ENCODE data around the gene ZCCHC2.

The ZCCHC2 gene

DNA sequence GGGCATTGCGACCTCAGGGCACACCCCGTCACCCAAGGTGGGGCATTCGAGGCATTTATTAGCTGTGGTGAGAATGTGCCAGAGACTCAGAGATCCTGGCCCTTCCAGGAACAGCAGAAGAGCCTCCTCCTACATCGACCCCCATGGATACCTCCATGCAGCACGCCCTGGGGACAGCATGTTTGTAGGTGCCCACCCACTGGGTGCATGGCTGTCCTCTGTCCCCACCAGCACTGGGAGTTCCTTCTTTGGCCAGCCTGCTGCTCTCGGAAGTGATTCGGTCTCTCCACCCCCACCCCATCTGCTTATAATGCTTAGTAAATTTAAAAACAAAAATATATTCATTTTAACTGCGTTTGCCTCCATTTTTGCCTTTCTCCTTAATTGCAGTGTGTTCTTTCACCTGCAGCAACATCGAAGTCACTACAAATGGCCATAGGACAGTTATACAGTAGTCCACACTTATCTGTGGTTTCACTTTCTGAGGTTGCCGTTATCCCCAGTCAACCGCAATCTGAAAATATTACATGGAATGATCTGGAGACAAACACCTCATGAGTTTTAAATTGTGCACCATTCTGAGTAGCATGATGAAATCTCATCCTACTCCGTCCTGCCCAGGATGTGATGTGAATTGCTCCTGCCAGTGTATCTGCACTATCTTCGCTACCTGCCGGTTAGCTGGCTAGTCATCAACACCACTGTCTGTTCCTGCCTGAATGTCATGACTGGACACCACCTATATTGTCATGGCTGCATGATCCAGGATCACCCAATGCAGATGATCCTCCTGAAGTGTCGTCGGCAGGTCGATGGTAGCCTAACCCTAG is 29.6 kb upstream of the ZCCHC2 start:
- H2BK120ac ChIP-seq (ENCODE audit: insufficient read depth, low read length, poor library complexity) = no peak overlapping the region
- DNase-seq = no peak
- no peak overlapping the region for H2BK12ac ChIP-seq (ENCODE audit: low read length)
- H2BK5ac ChIP-seq (ENCODE audit: low read depth, low read length, poor library complexity) = no peak overlapping the region
- no peak overlapping the region for H2AFZ ChIP-seq (ENCODE audit: insufficient read depth, low read length, poor library complexity)
- H3K9ac ChIP-seq (ENCODE audit: low read length) = no peak overlapping the region
- H3K79me2 ChIP-seq (ENCODE audit: control insufficient read depth, insufficient read depth, low read length, poor library complexity) = no peaks in the 10 kb centered on the region
- WGBS (ENCODE audit: extremely low coverage, insufficient coverage, insufficient read length) = no CpG with 5 or more reads among the region's 17 CpGs
- H3K36me3 ChIP-seq (ENCODE audit: control insufficient read depth in 1 of 2, insufficient read depth in 2 of 2, low read length in 2 of 2) = no peaks in the 10 kb centered on the region
- H3K14ac ChIP-seq (ENCODE audit: low read length) = no peak overlapping the region
- no peak overlapping the region for H2AK5ac ChIP-seq (ENCODE audit: low read length)
- no peak overlapping the region for H3K27ac ChIP-seq (ENCODE audit: low read depth, low read length)
- no peaks in the 10 kb centered on the region for H3K27me3 ChIP-seq (ENCODE audit: insufficient read depth, low read length)
- no peaks in the 10 kb centered on the region for H3K4me1 ChIP-seq (ENCODE audit: control insufficient read depth in 1 of 2, insufficient read depth in 2 of 2, low read length in 2 of 2)
- H3K18ac ChIP-seq (ENCODE audit: low read length) = no peak overlapping the region
- H4K12ac ChIP-seq (ENCODE audit: low read depth, low read length) = no peak overlapping the region
- no peak overlapping the region for H3K4ac ChIP-seq (ENCODE audit: low read depth, low read length)
- H3K4me3 ChIP-seq (ENCODE audit: low read depth, low read length) = no peak overlapping the region
- H3K9me3 ChIP-seq (ENCODE audit: insufficient read depth, low read depth, low read length) = no peaks in the 10 kb centered on the region
- no peak overlapping the region for H3K23ac ChIP-seq (ENCODE audit: low read length)
- H4K8ac ChIP-seq (ENCODE audit: low read depth, low read length) = no peak overlapping the region
- no peak overlapping the region for H4K91ac ChIP-seq (ENCODE audit: low read depth, low read length)
- H3K4me2 ChIP-seq (ENCODE audit: low read length) = no peak overlapping the region
- H3K79me1 ChIP-seq (ENCODE audit: low read length) = no peaks in the 10 kb centered on the region

DNA sequence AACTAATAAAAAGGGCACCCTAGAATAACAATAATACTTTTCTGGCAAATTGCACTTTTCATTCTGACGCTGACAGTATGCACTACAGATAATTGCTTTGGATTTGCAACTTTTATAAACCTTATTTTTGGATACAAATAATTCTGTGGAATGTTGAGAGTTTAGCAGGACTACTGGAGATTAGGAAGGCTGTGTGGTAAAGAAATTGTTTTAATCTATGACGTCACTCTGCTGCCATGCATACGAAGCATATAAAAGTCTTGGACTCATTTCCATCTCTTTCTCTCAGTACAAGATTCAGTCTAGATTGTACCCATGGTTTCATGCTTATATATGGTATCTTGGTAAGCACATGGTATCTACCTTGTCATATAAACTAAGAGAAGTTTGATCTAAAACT is 28.1 kb upstream of the ZCCHC2 start:
- Histone ChIP-seq H3K79me1 (ENCODE audit: low read length) (no peaks in the 10 kb centered on the region), H4K12ac (ENCODE audit: low read depth, low read length) (no peak overlapping the region), H3K36me3 (ENCODE audit: control insufficient read depth in 1 of 2, insufficient read depth in 2 of 2, low read length in 2 of 2) (no peaks in the 10 kb centered on the region), H3K4me3 (ENCODE audit: low read depth, low read length) (no peak overlapping the region), H3K4ac (ENCODE audit: low read depth, low read length) (no peak overlapping the region), H3K23ac (ENCODE audit: low read length) (no peak overlapping the region), H2AFZ (ENCODE audit: insufficient read depth, low read length, poor library complexity) (no peak overlapping the region), H2BK5ac (ENCODE audit: low read depth, low read length, poor library complexity) (no peak overlapping the region), H2BK12ac (ENCODE audit: low read length) (no peak overlapping the region), H3K9ac (ENCODE audit: low read length) (no peak overlapping the region), H4K91ac (ENCODE audit: low read depth, low read length) (no peak overlapping the region), H3K9me3 (ENCODE audit: insufficient read depth, low read depth, low read length) (no peaks in the 10 kb centered on the region), H3K4me2 (ENCODE audit: low read length) (no peak overlapping the region), H3K79me2 (ENCODE audit: control insufficient read depth, insufficient read depth, low read length, poor library complexity) (no peaks in the 10 kb centered on the region), H2BK120ac (ENCODE audit: insufficient read depth, low read length, poor library complexity) (no peak overlapping the region), H2AK5ac (ENCODE audit: low read length) (no peak overlapping the region), H3K4me1 (ENCODE audit: control insufficient read depth in 1 of 2, insufficient read depth in 2 of 2, low read length in 2 of 2) (no peaks in the 10 kb centered on the region), H3K27me3 (ENCODE audit: insufficient read depth, low read length) (no peaks in the 10 kb centered on the region), H4K8ac (ENCODE audit: low read depth, low read length) (no peak overlapping the region), H3K27ac (ENCODE audit: low read depth, low read length) (no peak overlapping the region), H3K14ac (ENCODE audit: low read length) (no peak overlapping the region), H3K18ac (ENCODE audit: low read length) (no peak overlapping the region)
- DNase-seq = no peak
- WGBS (ENCODE audit: extremely low coverage, insufficient coverage, insufficient read length) = no CpG with 5 or more reads among the region's 3 CpGs

DNA sequence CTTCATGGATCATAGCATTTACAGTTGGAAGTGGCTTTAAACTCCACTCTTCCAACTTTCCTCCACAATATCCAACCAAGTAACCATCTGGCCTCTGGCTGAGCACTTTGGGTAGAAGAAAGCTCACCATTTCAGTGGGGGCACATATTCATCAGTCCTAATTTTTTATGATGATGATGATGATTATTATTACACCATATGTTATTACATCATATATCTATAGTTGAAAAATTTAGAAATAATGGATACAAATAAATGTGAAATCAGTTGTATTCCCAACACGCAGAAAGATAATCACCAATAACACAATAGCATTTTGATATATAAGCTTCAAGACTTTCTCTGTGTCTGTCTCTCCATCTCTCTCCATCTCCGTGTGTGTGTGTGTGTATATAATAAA is 26.6 kb upstream of the ZCCHC2 start:
- H3K36me3 ChIP-seq (ENCODE audit: control insufficient read depth in 1 of 2, insufficient read depth in 2 of 2, low read length in 2 of 2) = no peaks in the 10 kb centered on the region
- H2AK5ac ChIP-seq (ENCODE audit: low read length) = no peak overlapping the region
- H3K14ac ChIP-seq (ENCODE audit: low read length) = no peak overlapping the region
- H2BK12ac ChIP-seq (ENCODE audit: low read length) = no peak overlapping the region
- no CpG with 5 or more reads among the region's 2 CpGs for WGBS (ENCODE audit: extremely low coverage, insufficient coverage, insufficient read length)
- no peak overlapping the region for H2AFZ ChIP-seq (ENCODE audit: insufficient read depth, low read length, poor library complexity)
- no peak overlapping the region for H4K12ac ChIP-seq (ENCODE audit: low read depth, low read length)
- H3K18ac ChIP-seq (ENCODE audit: low read length) = no peak overlapping the region
- H3K27me3 ChIP-seq (ENCODE audit: insufficient read depth, low read length) = no peaks in the 10 kb centered on the region
- no peak overlapping the region for H2BK5ac ChIP-seq (ENCODE audit: low read depth, low read length, poor library complexity)
- H3K4ac ChIP-seq (ENCODE audit: low read depth, low read length) = no peak overlapping the region
- H3K4me2 ChIP-seq (ENCODE audit: low read length) = no peak overlapping the region
- H4K8ac ChIP-seq (ENCODE audit: low read depth, low read length) = no peak overlapping the region
- H3K4me3 ChIP-seq (ENCODE audit: low read depth, low read length) = no peak overlapping the region
- no peak overlapping the region for H3K23ac ChIP-seq (ENCODE audit: low read length)
- H3K27ac ChIP-seq (ENCODE audit: low read depth, low read length) = no peak overlapping the region
- no peaks in the 10 kb centered on the region for H3K9me3 ChIP-seq (ENCODE audit: insufficient read depth, low read depth, low read length)
- DNase-seq = no peak
- H3K4me1 ChIP-seq (ENCODE audit: control insufficient read depth in 1 of 2, insufficient read depth in 2 of 2, low read length in 2 of 2) = no peaks in the 10 kb centered on the region
- H2BK120ac ChIP-seq (ENCODE audit: insufficient read depth, low read length, poor library complexity) = no peak overlapping the region
- H3K79me1 ChIP-seq (ENCODE audit: low read length) = no peaks in the 10 kb centered on the region
- no peaks in the 10 kb centered on the region for H3K79me2 ChIP-seq (ENCODE audit: control insufficient read depth, insufficient read depth, low read length, poor library complexity)
- H3K9ac ChIP-seq (ENCODE audit: low read length) = no peak overlapping the region
- H4K91ac ChIP-seq (ENCODE audit: low read depth, low read length) = no peak overlapping the region

DNA sequence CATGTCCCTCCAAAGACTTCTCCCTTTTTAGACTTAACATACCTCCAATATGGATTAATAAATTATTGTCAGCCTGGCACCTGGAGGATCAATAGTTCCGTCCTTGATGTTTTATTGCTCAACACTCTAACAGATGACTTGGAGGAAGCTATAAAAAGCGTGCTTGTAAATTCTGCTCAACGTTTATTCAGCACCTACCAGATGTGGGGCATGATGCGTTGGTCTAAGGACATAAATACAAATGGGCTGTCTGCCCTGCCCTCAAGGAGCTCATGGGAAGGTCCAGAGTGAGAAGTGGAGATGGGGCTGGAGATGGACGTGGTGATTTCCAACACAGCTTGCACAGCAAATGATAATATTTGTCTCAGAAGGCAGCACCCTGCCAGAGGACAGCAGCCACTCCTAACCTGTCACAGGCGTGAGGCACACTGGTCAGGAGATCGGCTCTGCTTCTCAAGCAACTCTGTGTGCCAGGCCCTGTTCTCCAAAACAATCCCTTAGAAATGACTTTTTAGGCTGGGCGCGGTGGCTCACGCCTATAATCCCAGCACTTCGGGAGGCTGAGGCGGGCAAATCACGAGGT is 25.5 kb upstream of the ZCCHC2 start:
- Histone ChIP-seq H4K12ac (ENCODE audit: low read depth, low read length) (no peak overlapping the region), H3K27ac (ENCODE audit: low read depth, low read length) (no peak overlapping the region), H3K14ac (ENCODE audit: low read length) (no peak overlapping the region)

More for the DNA sequence above, 25.5 kb upstream of the ZCCHC2 start:
- Histone ChIP-seq H2BK12ac (ENCODE audit: low read length) (no peak overlapping the region), H3K9ac (ENCODE audit: low read length) (no peak overlapping the region), H4K91ac (ENCODE audit: low read depth, low read length) (no peak overlapping the region), H2AFZ (ENCODE audit: insufficient read depth, low read length, poor library complexity) (no peak overlapping the region), H2AK5ac (ENCODE audit: low read length) (no peak overlapping the region), H3K18ac (ENCODE audit: low read length) (no peak overlapping the region), H3K4me2 (ENCODE audit: low read length) (no peak overlapping the region), H3K4ac (ENCODE audit: low read depth, low read length) (no peak overlapping the region), H2BK5ac (ENCODE audit: low read depth, low read length, poor library complexity) (no peak overlapping the region), H3K23ac (ENCODE audit: low read length) (no peak overlapping the region), H3K4me3 (ENCODE audit: low read depth, low read length) (no peak overlapping the region), H3K9me3 (ENCODE audit: insufficient read depth, low read depth, low read length) (no peaks in the 10 kb centered on the region), H3K4me1 (ENCODE audit: control insufficient read depth in 1 of 2, insufficient read depth in 2 of 2, low read length in 2 of 2) (no peaks in the 10 kb centered on the region), H3K79me1 (ENCODE audit: low read length) (no peaks in the 10 kb centered on the region), H3K79me2 (ENCODE audit: control insufficient read depth, insufficient read depth, low read length, poor library complexity) (no peaks in the 10 kb centered on the region), H4K8ac (ENCODE audit: low read depth, low read length) (no peak overlapping the region), H3K36me3 (ENCODE audit: control insufficient read depth in 1 of 2, insufficient read depth in 2 of 2, low read length in 2 of 2) (no peaks in the 10 kb centered on the region), H3K27me3 (ENCODE audit: insufficient read depth, low read length) (no peaks in the 10 kb centered on the region), H2BK120ac (ENCODE audit: insufficient read depth, low read length, poor library complexity) (no peak overlapping the region)
- WGBS (ENCODE audit: extremely low coverage, insufficient coverage, insufficient read length) = no CpG with 5 or more reads among the region's 13 CpGs
- no peak for DNase-seq

All from trophoblast cell (in vitro differentiated cells and primary cell).